ENCODE data around the gene NOL11. TPM values are rescaled to one million over a fixed set of nuclear protein-coding genes. Genes with fewer than 3 reads are reported as not detected.
A peak's percentile ranks its signal among the peaks of the same experiment; 100 is the strongest.

The NOL11 gene
- total and polyA plus RNA-seq, 4 donors: 6.1 to 32.0 (median 22.4) TPM

DNA sequence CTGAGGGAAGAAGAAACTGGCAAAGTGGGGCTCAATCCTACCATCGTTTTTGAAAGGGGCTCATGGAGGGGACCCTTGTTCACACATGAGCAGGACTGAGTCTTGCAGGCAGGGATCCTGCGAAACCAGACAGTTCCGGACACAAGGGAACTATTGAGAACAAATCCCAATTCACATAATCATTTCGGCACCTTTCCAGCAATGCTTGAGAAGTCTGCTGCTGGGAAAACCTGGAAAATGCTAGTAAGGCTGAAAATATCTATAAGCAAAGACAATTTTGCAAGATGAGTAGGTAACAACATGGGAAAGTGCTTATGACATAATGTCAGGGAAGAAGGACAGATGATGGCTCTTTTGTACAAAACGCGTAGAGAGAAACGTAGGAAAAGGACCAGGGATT, 55.5 kb downstream of the NOL11 start:
- Histone ChIP-seq H3K4me1 (ENCODE audit: control insufficient read depth in 1 of 2, insufficient read depth in 2 of 2, low read length in 2 of 2) (no peaks in the 10 kb centered on the region), H3K36me3 (ENCODE audit: control insufficient read depth in 1 of 2, insufficient read depth in 2 of 2, low read length in 1 of 2) (no peaks in the 10 kb centered on the region), H3K9me3 (ENCODE audit: control insufficient read depth, low read length) (no peaks in the 10 kb centered on the region), H3K4me3 (ENCODE audit: low read length in 2 of 2) (no peak overlapping the region), H3K27me3 (ENCODE audit: control insufficient read depth in 1 of 2, insufficient read depth in 2 of 2, low read length in 1 of 2) (no peaks in the 10 kb centered on the region), H3K27ac (ENCODE audit: low read depth in 1 of 2, low read length in 2 of 2) (no peak overlapping the region)
- DNase-seq: no peak
- 67 to 71% methylated on average over 7 of the region's 7 CpGs for WGBS, 2 donors
- intact Hi-C loops (cut with DNase I): no loop called here
- ATAC-seq (ENCODE audit: low FRiP score): no peak

DNA sequence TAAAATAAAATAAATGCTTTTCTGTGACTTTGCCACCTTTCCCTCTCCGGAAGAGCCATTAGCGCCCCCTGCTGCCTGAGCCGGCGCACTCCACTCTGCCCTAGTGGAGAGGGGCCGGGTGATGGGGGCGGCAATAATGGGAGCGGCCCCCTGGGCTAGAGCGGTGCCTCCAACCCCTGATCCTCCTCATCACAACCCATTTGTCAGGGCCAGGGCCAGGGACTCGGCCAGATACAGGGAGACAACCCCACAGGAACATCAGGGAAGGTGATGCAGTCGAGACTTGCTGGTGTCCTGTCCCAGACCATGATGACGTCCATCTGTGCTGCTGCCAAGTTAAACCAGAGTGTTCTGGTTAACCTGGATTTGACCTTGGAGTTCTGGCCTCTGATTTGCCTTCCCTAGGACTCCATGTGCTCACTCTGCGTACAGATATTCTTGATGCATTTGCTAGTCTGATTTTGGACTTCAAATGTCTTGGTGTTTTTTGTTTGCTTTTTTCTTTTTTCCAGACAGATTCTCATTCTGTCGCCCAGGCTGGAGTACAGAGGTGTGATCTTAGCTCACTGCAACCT, 61.4 kb downstream of the NOL11 start:
- H3K4me3 ChIP-seq (ENCODE audit: low read length in 2 of 2): no peak overlapping the region
- H3K9me3 ChIP-seq (ENCODE audit: control insufficient read depth, low read length): no peaks in the 10 kb centered on the region
- H3K4me1 ChIP-seq (ENCODE audit: control insufficient read depth in 1 of 2, insufficient read depth in 2 of 2, low read length in 2 of 2): no peaks in the 10 kb centered on the region
- intact Hi-C loops (cut with DNase I): no loop called here
- H3K27me3 ChIP-seq (ENCODE audit: control insufficient read depth in 1 of 2, insufficient read depth in 2 of 2, low read length in 1 of 2): no peaks in the 10 kb centered on the region
- no peak for DNase-seq
- no peaks in the 10 kb centered on the region for H3K36me3 ChIP-seq (ENCODE audit: control insufficient read depth in 1 of 2, insufficient read depth in 2 of 2, low read length in 1 of 2)
- H3K27ac ChIP-seq (ENCODE audit: low read depth in 1 of 2, low read length in 2 of 2): no peak overlapping the region
- WGBS, 2 donors: 16 to 19% methylated on average over 13 of the region's 13 CpGs
- ATAC-seq (ENCODE audit: low FRiP score): peak; percentile 68

DNA sequence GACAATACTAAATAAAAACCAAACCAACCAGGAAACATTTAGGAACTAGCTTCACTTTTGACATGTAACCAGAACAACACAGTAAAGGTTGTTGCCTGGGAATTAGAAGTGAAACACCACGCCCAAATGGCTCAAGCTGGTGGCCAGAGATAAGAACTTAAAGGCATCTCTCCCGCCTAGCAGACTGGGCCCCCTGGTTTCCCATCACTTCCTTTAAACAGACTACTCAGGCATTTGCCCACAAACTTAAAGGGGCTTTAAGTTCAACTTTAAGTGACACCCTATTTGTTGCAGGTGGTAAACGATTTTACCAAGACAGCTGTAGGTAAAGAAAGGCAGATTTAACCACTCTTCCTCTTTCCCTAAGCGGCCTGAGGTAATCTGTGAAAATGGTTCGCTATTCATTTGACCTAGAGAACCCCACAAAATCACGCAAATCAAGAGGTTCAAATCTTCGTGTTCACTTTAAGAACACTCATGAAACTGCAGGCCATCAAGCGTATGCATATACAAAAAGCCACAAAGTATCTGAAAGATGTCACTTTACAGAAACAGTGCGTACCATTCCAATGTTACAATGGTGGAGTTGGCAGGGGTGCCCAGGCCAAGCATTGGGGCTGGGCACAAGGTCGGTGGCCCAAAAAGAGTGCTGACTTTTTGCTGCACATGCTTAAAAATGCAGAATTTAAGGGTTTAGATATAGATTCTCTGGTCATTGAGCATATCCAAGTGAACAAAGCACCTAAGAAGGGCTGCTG, 66.8 kb downstream of the NOL11 start:
- whole genome bisulfite sequencing, 2 donors: 83% methylated on average over 10 of the region's 10 CpGs
- intact Hi-C loops (cut with DNase I): no loop called here
- no peak for ATAC-seq (ENCODE audit: low FRiP score)

DNA sequence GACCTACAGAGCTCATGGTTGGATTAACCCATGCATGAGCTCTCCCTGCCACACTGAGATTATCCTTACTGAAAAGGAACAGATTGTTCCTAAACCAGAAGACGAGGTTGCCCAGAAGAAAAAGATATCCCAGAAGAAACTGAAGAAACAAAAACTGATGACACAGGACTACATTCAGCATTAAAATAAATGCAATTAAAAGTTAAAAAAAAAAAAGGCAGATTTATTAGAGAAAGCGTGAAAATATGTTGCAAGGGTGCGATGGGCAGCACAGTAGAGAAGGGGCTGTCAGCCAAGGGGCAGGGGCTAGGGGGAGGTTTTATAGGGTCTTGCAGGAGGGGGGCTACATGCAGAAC, 67.4 kb downstream of the NOL11 start:
- Histone ChIP-seq H3K9me3 (ENCODE audit: control insufficient read depth, low read length) (no peaks in the 10 kb centered on the region), H3K4me1 (ENCODE audit: control insufficient read depth in 1 of 2, insufficient read depth in 2 of 2, low read length in 2 of 2) (no peaks in the 10 kb centered on the region), H3K36me3 (ENCODE audit: control insufficient read depth in 1 of 2, insufficient read depth in 2 of 2, low read length in 1 of 2) (no peaks in the 10 kb centered on the region), H3K4me3 (ENCODE audit: low read length in 2 of 2) (no peak overlapping the region), H3K27me3 (ENCODE audit: control insufficient read depth in 1 of 2, insufficient read depth in 2 of 2, low read length in 1 of 2) (no peaks in the 10 kb centered on the region), H3K27ac (ENCODE audit: low read depth in 1 of 2, low read length in 2 of 2) (no peak overlapping the region)
- WGBS, 2 donors: 95 to 96% methylated on average over 3 of the region's 3 CpGs
- DNase-seq: no peak
- intact Hi-C loops (cut with DNase I): no loop called here
- ATAC-seq (ENCODE audit: low FRiP score): no peak

More for the DNA sequence above, 66.8 kb downstream of the NOL11 start:
- DNase-seq: no peak
- no peaks in the 10 kb centered on the region for H3K27me3 ChIP-seq (ENCODE audit: control insufficient read depth in 1 of 2, insufficient read depth in 2 of 2, low read length in 1 of 2)
- no peaks in the 10 kb centered on the region for H3K4me1 ChIP-seq (ENCODE audit: control insufficient read depth in 1 of 2, insufficient read depth in 2 of 2, low read length in 2 of 2)
- no peaks in the 10 kb centered on the region for H3K9me3 ChIP-seq (ENCODE audit: control insufficient read depth, low read length)
- no peak overlapping the region for H3K27ac ChIP-seq (ENCODE audit: low read depth in 1 of 2, low read length in 2 of 2)
- no peak overlapping the region for H3K4me3 ChIP-seq (ENCODE audit: low read length in 2 of 2)
- H3K36me3 ChIP-seq (ENCODE audit: control insufficient read depth in 1 of 2, insufficient read depth in 2 of 2, low read length in 1 of 2): no peaks in the 10 kb centered on the region

DNA sequence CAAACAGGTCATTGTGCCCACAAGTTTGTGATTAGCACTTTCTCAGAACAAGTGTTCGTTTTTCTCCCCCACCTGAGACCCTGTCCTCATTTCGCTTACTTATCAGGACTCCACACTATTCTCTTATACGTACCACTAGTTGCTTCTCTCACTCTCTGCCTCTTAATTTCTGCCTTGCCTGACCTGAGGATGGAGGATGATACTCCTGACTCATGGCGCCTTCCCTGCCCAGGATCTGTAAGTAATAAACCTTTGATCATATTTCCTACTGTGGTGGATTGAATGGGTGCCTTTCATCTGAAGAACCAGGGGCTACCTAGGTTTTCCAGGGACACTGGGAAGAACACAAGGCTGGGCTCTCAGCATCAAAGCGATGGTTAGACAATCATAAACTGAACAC, 67.8 kb downstream of the NOL11 start:
- Histone ChIP-seq H3K4me3 (ENCODE audit: low read length in 2 of 2) (no peak overlapping the region), H3K27ac (ENCODE audit: low read depth in 1 of 2, low read length in 2 of 2) (no peak overlapping the region), H3K4me1 (ENCODE audit: control insufficient read depth in 1 of 2, insufficient read depth in 2 of 2, low read length in 2 of 2) (no peaks in the 10 kb centered on the region), H3K9me3 (ENCODE audit: control insufficient read depth, low read length) (no peaks in the 10 kb centered on the region), H3K36me3 (ENCODE audit: control insufficient read depth in 1 of 2, insufficient read depth in 2 of 2, low read length in 1 of 2) (no peaks in the 10 kb centered on the region), H3K27me3 (ENCODE audit: control insufficient read depth in 1 of 2, insufficient read depth in 2 of 2, low read length in 1 of 2) (no peaks in the 10 kb centered on the region)
- ATAC-seq (ENCODE audit: low FRiP score): no peak
- WGBS, 2 donors: 91 to 94% methylated on average over 5 of the region's 5 CpGs
- intact Hi-C loops (cut with DNase I): no loop called here
- no peak for DNase-seq

Other genes starting within 250 kb of the NOL11 start
- 100 to 1,000 TPM in 1 of 2 donors, 10 to 100 TPM in 1; 82.3 to 121 TPM for gene BPTF, start 107.6 kb downstream of the NOL11 start, total RNA-seq
- 10 to 100 TPM; 17.8 to 26.0 TPM for gene BPTF, start 107.6 kb downstream of the NOL11 start, polyA plus RNA-seq

Data from aorta (tissue), 5 donors.